Stomach (tissue), 9 donors: ENCODE results near the gene RTBDN. TPM values are rescaled to one million over a fixed set of nuclear protein-coding genes. Genes with fewer than 3 reads are reported as not detected.
"Not testable (repeated sequence)": the region's sequence is repeated elsewhere in the genome, so short reads cannot be mapped to it uniquely, and the experiment has no call there.

ENCODE experiments used
- DNase-seq, 2 donors: peaks; one replicate each; pipeline versions ENCODE4 v3.0.0 to v3.0.0-alpha.2; 2013 to 2019
- H3K27ac ChIP-seq, 5 donors: fragments of 200-600 bp in 4 of 5; sonication (generic) in 4 of 5; one replicate each; pipeline ENCODE4 v1.5.1; 2013 to 2019; ENCODE audit warnings: mild to moderate bottlenecking in 1 of 5, moderate library complexity in 1 of 5
- H3K27me3 ChIP-seq, 3 donors: fragments of 200-600 bp; sonication (generic); one replicate each; pipeline ENCODE4 v1.5.1; 2017 to 2019; ENCODE audit warnings: mixed run types in 1 of 3
- H3K36me3 ChIP-seq, 4 donors: fragments of 200-600 bp; sonication (generic); 1 replicate in 3 of 4; 2 replicates in 1 of 4; pipeline ENCODE4 v1.5.1; 2016 to 2019
- H3K4me1 ChIP-seq, 4 donors: fragments of 200-600 bp; sonication (generic); one replicate each; pipeline ENCODE4 v1.5.1; 2016 to 2019
- H3K4me3 ChIP-seq, 4 donors: fragments of 200-600 bp; sonication (generic) in 3 of 4; one replicate each; pipeline ENCODE4 v1.5.1; 2016 to 2019; ENCODE audit warnings: mild to moderate bottlenecking in 1 of 4
- H3K9me3 ChIP-seq, 4 donors: fragments of 200-600 bp; sonication (generic); one replicate each; pipeline ENCODE4 v1.5.1; 2016 to 2019
- CTCF ChIP-seq, 7 experiments: fragments of 450-650 bp in 4 of 7; fragments of 200-600 bp in 3 of 7; sonication (generic) in 3 of 7; IDR thresholded peaks; one replicate each; pipeline ENCODE4 v1.5.1; 2016 to 2019; ENCODE audit warnings: antibody characterized with exemption in 7 of 7, control low read depth in 2 of 7, mild to moderate bottlenecking in 1 of 7
- EP300 ChIP-seq: sonication (generic); formaldehyde crosslinking; IDR thresholded peaks from one replicate; pipeline ENCODE4 v1.6.1; 2017; ENCODE audit warnings: antibody characterized with exemption
- POLR2A ChIP-seq, 4 donors: fragments of 450-650 bp; IDR thresholded peaks; one replicate each; pipeline ENCODE4 v1.6.1; 2016; ENCODE audit warnings: antibody characterized with exemption in 4 of 4, control low read depth in 2 of 4, mild to moderate bottlenecking in 1 of 4, moderate library complexity in 1 of 4
- POLR2AphosphoS5 ChIP-seq, 3 donors: sonication (generic); formaldehyde crosslinking; IDR thresholded peaks; one replicate each; pipeline ENCODE4 v1.6.1; 2016; ENCODE audit warnings: antibody characterized with exemption in 3 of 3
- WGBS, 5 donors: extraction: QIAGEN DNeasy Blood & Tissue Kit in 3 of 5; methylation state at CpG; one replicate each; pipeline versions ENCODE4 v1.1.5 to v1.1.7; 2013 to 2018; 5-methylcytosine and 5-hydroxymethylcytosine counted together
- intact Hi-C: fragments of 100-400 bp; cut with DNase I; formaldehyde crosslinking; loops from one replicate; pipeline ENCODE4 v1.15.1; 2023; ENCODE audit warnings: low total_unique reads
- polyA plus RNA-seq, 3 donors: library from polyadenylated mRNA; stranded (reverse); fragments of 200-250 nt; gene quantifications; one replicate each; pipeline ENCODE4 v1.2.3, GENCODE V29; 2013
- total RNA-seq, 5 donors: library from RNA; depleted of rRNA; stranded (reverse); fragments of >200 nt; gene quantifications; one replicate each; pipeline versions ENCODE4 v1.1.0 to v1.2.3, GENCODE V29; 2014 to 2016
- donor health status: healthy with polysubstance abuse.
- donor health status: Bipolar disorder and iron deficiency.
- donor health status: healthy.

Gene RTBDN
- total and polyA plus RNA-seq, 8 donors, result 0.53 TPM; not detected in 7

- WGBS, 5 donors, result 53 to 69% (median 61%) methylated on average over 7 of the region's 7 CpGs
- no peaks in the 10 kb centered on the region for H3K36me3 ChIP-seq
Observed at GRCh38 chr19:12859546-12859945, 25.2 kb upstream of the RTBDN start.

GRCh38 chr19:12858041-12858928 lies 23.9 kb upstream of the RTBDN start:
- Histone ChIP-seq H3K4me3 (no peak overlapping the region), H3K36me3 (no peaks in the 10 kb centered on the region), H3K27ac (no peak overlapping the region), H3K9me3 (peaks cover 0 to 3% (median 0%) of the 10 kb centered on the region in 4 donors), H3K27me3 (no peaks in the 10 kb centered on the region), H3K4me1 (no peaks in the 10 kb centered on the region)
- no peak for TF ChIP-seq EP300
- TF ChIP-seq POLR2AphosphoS5 (IDR thresholded peaks at IDR 0.05), result no peak
- no peak for TF ChIP-seq POLR2A (IDR thresholded peaks at IDR 0.05)
- TF ChIP-seq CTCF (IDR thresholded peaks at IDR 0.05), result no peak
- intact Hi-C loops, result no loop called here
- 91 to 93% (median 93%) methylated on average over 31 to 35 of the region's 35 CpGs for WGBS, 5 donors
- no peak for DNase-seq

More at GRCh38 chr19:12859546-12859945, 25.2 kb upstream of the RTBDN start:
- Histone ChIP-seq H3K27me3 (peaks cover 0 to 2% (median 0%) of the 10 kb centered on the region in 3 donors), H3K4me1 (no peaks in the 10 kb centered on the region), H3K9me3 (peaks cover 0 to 3% (median 0%) of the 10 kb centered on the region in 4 donors), H3K27ac (no peak overlapping the region), H3K4me3 (no peak overlapping the region)
- intact Hi-C loops, result no loop called here
- DNase-seq, result no peak
- TF ChIP-seq EP300 (no peak), POLR2AphosphoS5 (IDR thresholded peaks at IDR 0.05) (no peak), CTCF (IDR thresholded peaks at IDR 0.05) (no peak), POLR2A (IDR thresholded peaks at IDR 0.05) (no peak)

- Histone ChIP-seq H3K27me3 (no peaks in the 10 kb centered on the region), H3K4me1 (no peaks in the 10 kb centered on the region), H3K9me3 (peaks cover 0 to 3% (median 0%) of the 10 kb centered on the region in 4 donors), H3K4me3 (no peak overlapping the region), H3K36me3 (no peaks in the 10 kb centered on the region), H3K27ac (no peak overlapping the region)
- WGBS, 5 donors, result 28 to 64% (median 43%) methylated on average over 1 of the region's 1 CpG
- intact Hi-C loops, result no loop called here
- no peak for DNase-seq
- TF ChIP-seq EP300, result no peak
- no peak for TF ChIP-seq POLR2A (IDR thresholded peaks at IDR 0.05)
- no peak for TF ChIP-seq POLR2AphosphoS5 (IDR thresholded peaks at IDR 0.05)
- TF ChIP-seq CTCF (IDR thresholded peaks at IDR 0.05), result no peak
Observed at GRCh38 chr19:12856653-12857052, 22.3 kb upstream of the RTBDN start.

- 7 to 21% (median 12%) methylated on average over 19 to 69 of the region's 69 CpGs for WGBS, 5 donors
- TF ChIP-seq CTCF (IDR thresholded peaks at IDR 0.05) (peak in 6 of 7 experiments; percentile 30 to 100 (median 99)), POLR2AphosphoS5 (IDR thresholded peaks at IDR 0.05) (peak in 2 of 3 donors; percentile 31 to 82), EP300 (no peak)
Observed at GRCh38 chr19:12847159-12848139, 13.1 kb upstream of the RTBDN start.

GRCh38 chr19:12846613-12847012 lies 12.2 kb upstream of the RTBDN start:
- H3K27me3 ChIP-seq, result peaks cover 7 to 69% (median 23%) of the 10 kb centered on the region in 3 donors
- not testable (repeated sequence) for H3K4me3 ChIP-seq, DNase-seq, H3K27ac ChIP-seq, H3K9me3 ChIP-seq, H3K36me3 ChIP-seq
- intact Hi-C loops, result loop anchor here (5.0 kb wide), 1 partner anchor 84 kb away; no protein-coding TSS in a partner anchor
- WGBS, 5 donors, result 79 to 89% (median 84%) methylated on average over 7 of the region's 7 CpGs
- peaks cover 9 to 13% (median 11%) of the 10 kb centered on the region in 4 donors for H3K4me1 ChIP-seq

More at GRCh38 chr19:12847159-12848139, 13.1 kb upstream of the RTBDN start:
- Histone ChIP-seq H3K4me1 (peaks cover 9 to 11% (median 10%) of the 10 kb centered on the region in 4 donors), H3K27me3 (peaks cover 5 to 60% (median 14%) of the 10 kb centered on the region in 3 donors), H3K36me3 (no peaks in the 10 kb centered on the region), H3K4me3 (peak overlapping the region; percentile 12 to 39 (median 18)), H3K9me3 (no peaks in the 10 kb centered on the region), H3K27ac (no peak overlapping the region)
- peak; percentile 93 to 95 for DNase-seq
- intact Hi-C loops, result loop anchor here (5.0 kb wide), 1 partner anchor 85 kb away; no protein-coding TSS in a partner anchor
